ENCODE data around the gene AK2.

DNA sequence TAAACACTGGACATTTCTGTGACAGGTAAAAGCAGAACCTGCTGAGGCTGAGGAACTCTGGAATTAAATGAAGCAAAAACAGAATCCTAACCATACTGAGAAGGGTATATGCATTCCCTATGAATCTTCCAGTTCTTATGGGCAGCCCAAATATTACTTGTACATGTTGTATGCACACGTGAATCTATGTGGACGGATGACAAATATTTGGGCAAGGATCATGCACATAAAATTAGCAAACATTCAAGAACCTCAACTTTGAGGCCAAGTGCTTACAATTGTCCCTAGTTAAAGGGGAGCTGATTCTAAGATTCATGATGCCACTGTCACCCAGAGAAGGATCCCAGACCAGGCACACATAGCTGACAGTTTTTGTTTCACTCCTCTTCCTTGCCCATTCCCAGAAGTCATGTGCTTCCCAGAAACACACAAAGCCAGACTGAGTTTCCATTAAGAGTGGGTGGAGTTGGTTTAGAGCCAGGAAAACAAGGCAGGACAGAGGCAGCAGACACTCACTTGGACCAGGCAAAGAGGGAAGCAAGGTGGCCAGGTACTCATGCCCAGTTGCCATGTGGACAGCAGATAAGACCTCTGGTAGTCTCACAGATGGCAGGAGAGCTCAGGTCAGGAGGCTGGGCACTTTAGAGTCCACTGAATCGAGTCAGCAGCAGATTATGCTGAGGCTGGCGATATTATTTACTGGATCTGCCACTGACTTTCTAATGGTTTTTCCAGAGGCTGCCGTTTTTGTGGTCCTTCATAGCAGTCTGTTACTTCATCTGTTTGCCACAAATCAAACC lies 25.6 kb downstream of the AK2 start:
- no peak for TF ChIP-seq POLR2A (IDR thresholded peaks at IDR 0.05)
- TF ChIP-seq, protein P1, sequence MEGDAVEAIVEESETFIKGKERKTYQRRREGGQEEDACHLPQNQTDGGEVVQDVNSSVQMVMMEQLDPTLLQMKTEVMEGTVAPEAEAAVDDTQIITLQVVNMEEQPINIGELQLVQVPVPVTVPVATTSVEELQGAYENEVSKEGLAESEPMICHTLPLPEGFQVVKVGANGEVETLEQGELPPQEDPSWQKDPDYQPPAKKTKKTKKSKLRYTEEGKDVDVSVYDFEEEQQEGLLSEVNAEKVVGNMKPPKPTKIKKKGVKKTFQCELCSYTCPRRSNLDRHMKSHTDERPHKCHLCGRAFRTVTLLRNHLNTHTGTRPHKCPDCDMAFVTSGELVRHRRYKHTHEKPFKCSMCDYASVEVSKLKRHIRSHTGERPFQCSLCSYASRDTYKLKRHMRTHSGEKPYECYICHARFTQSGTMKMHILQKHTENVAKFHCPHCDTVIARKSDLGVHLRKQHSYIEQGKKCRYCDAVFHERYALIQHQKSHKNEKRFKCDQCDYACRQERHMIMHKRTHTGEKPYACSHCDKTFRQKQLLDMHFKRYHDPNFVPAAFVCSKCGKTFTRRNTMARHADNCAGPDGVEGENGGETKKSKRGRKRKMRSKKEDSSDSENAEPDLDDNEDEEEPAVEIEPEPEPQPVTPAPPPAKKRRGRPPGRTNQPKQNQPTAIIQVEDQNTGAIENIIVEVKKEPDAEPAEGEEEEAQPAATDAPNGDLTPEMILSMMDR (IDR thresholded peaks at IDR 0.05), result no peak

All from sigmoid colon (tissue), 3 donors.